CD4-positive, CD25-positive, alpha-beta regulatory T cell (primary cell): ENCODE data around the gene WWP2. TPM values are rescaled to one million over a fixed set of nuclear protein-coding genes. Genes with fewer than 3 reads are reported as not detected.

ENCODE experiments used
- ATAC-seq, 2 donors: fragments of 150-1000 bp; cut with Tn5 transposase; one replicate each; pipeline ENCODE4 v1.10.0; 2021; ENCODE audit warnings: low read depth in 2 of 2, moderate number of reproducible peaks in 2 of 2, moderate library complexity in 1 of 2
- DNase-seq, 3 donors: peaks; one replicate each; pipeline versions ENCODE4 v3.0.0 to v3.0.0-alpha.2; 2012 to 2022; ENCODE audit warnings: mixed read lengths in 1 of 3
- H3K27ac ChIP-seq: one replicate; pipeline ENCODE4 v1.7.0; 2013; ENCODE audit warnings: mild to moderate bottlenecking, low read length; ENCODE audit not compliant: insufficient read depth, poor library complexity, severe bottlenecking
- H3K27me3 ChIP-seq: one replicate; pipeline ENCODE4 v1.7.0; 2013; ENCODE audit warnings: low read length; ENCODE audit not compliant: control insufficient read depth, insufficient read depth
- H3K36me3 ChIP-seq: one replicate; pipeline ENCODE4 v1.7.0; 2013; ENCODE audit warnings: mild to moderate bottlenecking, low read length, moderate library complexity; ENCODE audit not compliant: control insufficient read depth, insufficient read depth
- H3K4me1 ChIP-seq: 2 replicates; pipeline ENCODE4 v1.7.0; 2013; ENCODE audit warnings: mild to moderate bottlenecking, low read length; ENCODE audit not compliant: insufficient read depth, control insufficient read depth, poor library complexity, severe bottlenecking
- H3K4me3 ChIP-seq: one replicate; pipeline ENCODE4 v1.7.0; 2013; ENCODE audit warnings: low read depth, mild to moderate bottlenecking, low read length, moderate library complexity
- H3K9me3 ChIP-seq, 2 experiments: 1 replicate in 1 of 2; 2 replicates in 1 of 2; pipeline ENCODE4 v1.7.0; 2013; ENCODE audit warnings: low read length in 2 of 2, mild to moderate bottlenecking in 1 of 2, moderate library complexity in 1 of 2; ENCODE audit not compliant: control insufficient read depth in 2 of 2
- H3K27ac Mint-ChIP-seq, 3 donors: one replicate each; pipeline ENCODE4 v1.8.0; 2020 to 2022; ENCODE audit warnings: mild to moderate bottlenecking in 3 of 3, mixed read lengths in 3 of 3, moderate library complexity in 2 of 3
- H3K27me3 Mint-ChIP-seq: one replicate; pipeline ENCODE4 v1.8.0; 2022; ENCODE audit warnings: mild to moderate bottlenecking, mixed read lengths
- H3K36me3 Mint-ChIP-seq: one replicate; pipeline ENCODE4 v1.8.0; 2020; ENCODE audit warnings: mixed read lengths
- H3K4me1 Mint-ChIP-seq, 4 donors: one replicate each; pipeline ENCODE4 v1.8.0; 2020 to 2022; ENCODE audit warnings: mixed read lengths in 4 of 4, mild to moderate bottlenecking in 1 of 4
- H3K4me3 Mint-ChIP-seq, 4 donors: one replicate each; pipeline ENCODE4 v1.8.0; 2020 to 2022; ENCODE audit warnings: mild to moderate bottlenecking in 4 of 4, mixed read lengths in 4 of 4, moderate library complexity in 3 of 4
- H3K9me3 Mint-ChIP-seq, 7 donors: one replicate each; pipeline ENCODE4 v1.8.0; 2020 to 2022; ENCODE audit warnings: mixed read lengths in 7 of 7, mild to moderate bottlenecking in 3 of 7, moderate library complexity in 2 of 7
- polyA plus RNA-seq, 4 donors: library from polyadenylated mRNA; unstranded; fragments of 300-500 nt; fragmentation: Illumina TruSeq; gene quantifications; one replicate each; pipeline ENCODE4 v1.2.3, GENCODE V29; 2021
- total RNA-seq: library from RNA; stranded (reverse); gene quantifications from one replicate; pipeline ENCODE4 v1.2.3, GENCODE V29; 2022

WWP2 gene
- total and polyA plus RNA-seq, 5 donors from 2014 or later: 36.3 to 93.0 (median 41.5) TPM

DNA sequence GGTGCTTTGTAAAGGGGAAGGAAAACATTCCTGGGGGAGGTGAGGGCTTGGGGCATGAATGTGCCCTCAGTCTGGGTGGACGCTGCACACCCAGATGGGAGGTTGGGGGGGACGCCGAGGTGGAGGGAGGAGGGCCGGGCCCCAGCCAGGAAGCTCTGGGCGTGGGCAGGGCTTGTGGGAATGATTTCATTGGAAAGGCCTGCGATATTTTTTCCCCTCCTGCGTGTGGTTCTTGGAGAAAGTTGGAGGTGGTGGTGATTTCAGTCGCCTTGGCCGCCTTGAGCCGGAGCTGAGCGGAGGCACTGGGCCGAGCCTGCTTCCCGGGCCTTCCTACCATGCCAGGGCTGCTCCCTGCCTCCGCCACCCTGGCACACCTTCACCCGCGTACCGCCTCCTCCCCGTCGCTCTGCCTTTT, 162.7 kb downstream of the WWP2 start:
- DNase-seq (no peak), ATAC-seq (no peak)
- H3K36me3 Mint-ChIP-seq: peaks cover 27% of the 10 kb centered on the region
- Histone ChIP-seq H3K4me1 (no peaks in the 10 kb centered on the region), H3K36me3 (peaks cover 43% of the 10 kb centered on the region), H3K27me3 (no peaks in the 10 kb centered on the region), H3K9me3 (no peaks in the 10 kb centered on the region), H3K4me3 (no peak overlapping the region), H3K27ac (no peak overlapping the region)
- no peak overlapping the region for H3K4me3 Mint-ChIP-seq
- H3K27ac Mint-ChIP-seq: no peak overlapping the region
- H3K27me3 Mint-ChIP-seq: no peaks in the 10 kb centered on the region
- no peaks in the 10 kb centered on the region for H3K9me3 Mint-ChIP-seq
- H3K4me1 Mint-ChIP-seq: peaks cover 0 to under 1% (median 0%) of the 10 kb centered on the region in 4 donors

DNA sequence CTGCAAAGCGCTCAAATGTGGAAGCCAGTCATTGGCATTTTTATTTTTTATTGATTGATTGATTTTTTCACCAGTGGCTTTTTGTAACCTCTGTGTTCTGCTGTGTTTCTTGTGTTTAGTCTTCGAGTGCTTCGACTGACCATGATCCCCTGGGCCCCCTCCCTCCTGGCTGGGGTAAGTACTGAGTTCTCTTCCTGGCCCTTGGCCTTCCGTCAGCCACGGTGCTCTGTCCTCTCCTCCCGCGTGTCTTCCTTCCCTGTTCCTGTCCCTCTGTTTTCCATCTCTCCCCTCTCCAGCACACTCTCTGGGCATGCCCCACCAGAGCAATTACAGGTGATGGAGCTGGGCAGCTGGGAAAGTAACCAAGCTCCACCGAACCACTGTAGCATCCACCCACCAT, 163.2 kb downstream of the WWP2 start:
- H3K27me3 Mint-ChIP-seq: no peaks in the 10 kb centered on the region
- no peaks in the 10 kb centered on the region for H3K9me3 Mint-ChIP-seq
- ATAC-seq (no peak), DNase-seq (no peak)
- no peak overlapping the region for H3K4me3 Mint-ChIP-seq
- H3K36me3 Mint-ChIP-seq: peaks cover 33% of the 10 kb centered on the region
- no peaks in the 10 kb centered on the region for H3K27me3 ChIP-seq
- no peaks in the 10 kb centered on the region for H3K9me3 ChIP-seq
- no peaks in the 10 kb centered on the region for H3K4me1 ChIP-seq
- no peak overlapping the region for H3K4me3 ChIP-seq
- no peak overlapping the region for H3K27ac ChIP-seq
- peaks cover 0 to 5% (median 0%) of the 10 kb centered on the region in 4 donors for H3K4me1 Mint-ChIP-seq
- peak overlapping the region in 1 of 3 donors; percentile 8 for H3K27ac Mint-ChIP-seq
- peaks cover 38% of the 10 kb centered on the region for H3K36me3 ChIP-seq

DNA sequence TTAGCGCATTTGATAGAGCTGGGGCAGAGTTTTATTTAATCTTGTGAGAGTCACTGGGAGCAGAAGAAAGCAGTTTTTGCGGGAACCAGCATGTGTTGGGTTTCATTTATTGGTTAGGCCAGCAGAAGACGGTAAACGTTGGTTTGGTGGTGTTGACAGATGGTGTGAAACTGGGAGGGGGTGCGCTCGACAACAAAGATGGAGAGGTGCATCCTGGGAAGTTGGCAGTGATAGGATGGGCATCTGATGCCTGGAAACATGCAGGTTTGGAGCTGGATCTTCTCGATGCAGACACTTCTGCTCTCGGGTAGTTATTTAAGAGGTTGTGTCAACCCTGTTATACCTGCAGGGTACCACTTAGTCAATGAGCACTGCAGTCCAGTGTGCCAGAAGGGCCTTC, 164.1 kb downstream of the WWP2 start:
- Mint-ChIP-seq H3K9me3 (no peaks in the 10 kb centered on the region), H3K4me1 (peaks cover 0 to 5% (median 0%) of the 10 kb centered on the region in 4 donors), H3K27ac (peak overlapping the region in 2 of 3 donors; percentile 1 to 8), H3K4me3 (no peak overlapping the region), H3K27me3 (peaks cover 2% of the 10 kb centered on the region), H3K36me3 (peaks cover 30% of the 10 kb centered on the region)
- no peaks in the 10 kb centered on the region for H3K9me3 ChIP-seq
- ATAC-seq (no peak), DNase-seq (no peak)
- H3K27ac ChIP-seq: no peak overlapping the region
- no peaks in the 10 kb centered on the region for H3K27me3 ChIP-seq
- no peak overlapping the region for H3K4me3 ChIP-seq
- no peaks in the 10 kb centered on the region for H3K4me1 ChIP-seq
- H3K36me3 ChIP-seq: peaks cover 37% of the 10 kb centered on the region

DNA sequence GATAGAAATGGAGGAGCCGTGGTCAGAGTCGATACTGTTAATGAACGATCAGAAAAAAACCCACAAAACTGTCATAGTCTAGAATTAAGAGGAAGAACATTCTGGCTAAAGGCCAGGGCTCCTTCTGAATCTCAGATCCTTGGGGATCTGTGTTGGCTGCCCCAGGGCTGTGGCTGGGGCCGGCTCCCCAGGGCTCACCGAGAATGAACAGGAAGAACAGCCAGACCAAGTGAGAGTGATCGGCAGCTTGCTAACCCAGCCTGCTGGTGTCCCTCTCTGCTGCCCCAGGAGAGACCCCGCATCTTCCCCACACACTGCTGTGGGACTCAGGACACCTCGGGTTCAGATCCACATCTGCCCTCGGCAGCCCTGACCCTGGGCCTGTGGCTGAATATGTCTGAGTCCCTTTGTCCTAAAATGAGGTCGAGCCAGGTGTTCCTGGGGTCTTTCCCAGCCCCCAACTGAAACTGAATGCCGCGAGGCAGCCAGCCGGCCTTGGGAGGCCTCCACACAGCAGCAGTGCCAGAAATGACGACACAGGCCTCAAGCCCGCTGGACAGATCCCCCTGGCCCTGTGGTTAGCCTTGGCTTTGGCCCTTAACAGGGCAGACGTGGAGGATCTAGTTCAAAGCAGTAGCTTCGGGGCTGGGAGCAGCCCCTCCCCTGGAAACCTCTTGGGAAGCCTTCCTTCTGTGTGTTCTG, 165.1 kb downstream of the WWP2 start:
- Histone ChIP-seq H3K9me3 (no peaks in the 10 kb centered on the region), H3K27ac (no peak overlapping the region), H3K36me3 (peaks cover 43% of the 10 kb centered on the region), H3K27me3 (no peaks in the 10 kb centered on the region), H3K4me3 (no peak overlapping the region), H3K4me1 (no peaks in the 10 kb centered on the region)
- no peak for DNase-seq
- Mint-ChIP-seq H3K4me1 (peaks cover 0 to 5% (median 0%) of the 10 kb centered on the region in 4 donors), H3K9me3 (no peaks in the 10 kb centered on the region), H3K4me3 (no peak overlapping the region), H3K27ac (peak overlapping the region in 1 of 3 donors; percentile 32), H3K36me3 (peaks cover 29% of the 10 kb centered on the region), H3K27me3 (peaks cover 4% of the 10 kb centered on the region)
- peak in 1 of 2 donors; percentile 24 for ATAC-seq

DNA sequence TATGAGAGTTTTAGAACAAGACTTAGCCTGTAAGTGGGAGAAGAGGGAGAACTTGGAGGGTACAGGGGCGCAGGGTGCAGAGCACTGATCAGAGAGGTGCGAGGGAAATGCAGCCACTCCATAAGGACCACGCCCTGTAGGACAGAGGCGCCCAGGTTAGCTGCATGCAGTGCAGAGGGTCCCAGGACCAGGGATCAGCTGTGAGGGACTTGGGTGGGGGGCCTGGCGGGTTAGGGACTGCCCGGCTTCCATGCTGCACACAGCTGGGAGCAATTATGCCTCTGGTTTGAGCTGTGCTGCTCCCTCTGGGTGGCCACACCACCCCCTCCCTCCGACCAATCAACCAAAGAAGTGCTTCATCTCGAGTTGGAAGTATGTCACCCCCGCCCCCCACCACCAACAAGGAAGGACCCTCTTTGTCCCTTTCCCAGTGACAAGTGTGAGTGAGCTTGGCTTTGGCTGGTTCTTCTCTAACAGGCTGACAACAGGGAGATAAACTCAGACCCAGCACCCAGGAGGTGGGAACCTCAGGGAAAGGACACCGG, 166.8 kb downstream of the WWP2 start:
- Histone ChIP-seq H3K9me3 (no peaks in the 10 kb centered on the region), H3K4me3 (no peak overlapping the region), H3K4me1 (no peaks in the 10 kb centered on the region), H3K27ac (no peak overlapping the region), H3K36me3 (peaks cover 54% of the 10 kb centered on the region), H3K27me3 (no peaks in the 10 kb centered on the region)
- no peak for ATAC-seq
- no peak for DNase-seq
- peaks cover 0 to 5% (median 0%) of the 10 kb centered on the region in 4 donors for H3K4me1 Mint-ChIP-seq
- H3K27ac Mint-ChIP-seq: no peak overlapping the region
- H3K27me3 Mint-ChIP-seq: peaks cover 4% of the 10 kb centered on the region
- H3K36me3 Mint-ChIP-seq: peaks cover 41% of the 10 kb centered on the region
- no peaks in the 10 kb centered on the region for H3K9me3 Mint-ChIP-seq
- H3K4me3 Mint-ChIP-seq: peak overlapping the region in 1 of 4 donors; percentile 69

DNA sequence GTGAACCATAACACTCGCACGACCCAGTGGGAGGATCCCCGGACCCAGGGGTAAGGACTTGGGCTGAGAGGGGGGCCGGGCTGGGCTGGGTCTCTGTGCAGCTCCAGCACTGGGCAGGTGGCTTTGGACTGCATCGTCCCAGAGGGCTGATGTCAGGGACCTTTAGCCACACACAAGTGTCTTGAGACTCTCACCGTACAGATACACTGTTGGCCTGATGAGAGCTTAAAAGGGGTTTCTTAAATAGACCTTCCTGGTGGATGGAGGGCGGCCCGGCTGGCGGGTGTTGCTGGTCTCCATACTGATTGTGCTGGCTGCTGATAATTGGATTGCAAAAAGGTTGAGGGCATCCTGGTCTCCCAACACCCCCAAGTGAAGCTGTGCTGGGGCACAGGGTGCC, 167.3 kb downstream of the WWP2 start:
- H3K27ac ChIP-seq: no peak overlapping the region
- Mint-ChIP-seq H3K4me1 (peaks cover 0 to 5% (median 0%) of the 10 kb centered on the region in 4 donors), H3K4me3 (no peak overlapping the region), H3K36me3 (peaks cover 44% of the 10 kb centered on the region), H3K27ac (no peak overlapping the region), H3K9me3 (no peaks in the 10 kb centered on the region), H3K27me3 (peaks cover 4% of the 10 kb centered on the region)
- no peaks in the 10 kb centered on the region for H3K9me3 ChIP-seq
- H3K4me1 ChIP-seq: no peaks in the 10 kb centered on the region
- no peak overlapping the region for H3K4me3 ChIP-seq
- ATAC-seq (no peak), DNase-seq (no peak)
- H3K36me3 ChIP-seq: peaks cover 59% of the 10 kb centered on the region
- H3K27me3 ChIP-seq: no peaks in the 10 kb centered on the region

DNA sequence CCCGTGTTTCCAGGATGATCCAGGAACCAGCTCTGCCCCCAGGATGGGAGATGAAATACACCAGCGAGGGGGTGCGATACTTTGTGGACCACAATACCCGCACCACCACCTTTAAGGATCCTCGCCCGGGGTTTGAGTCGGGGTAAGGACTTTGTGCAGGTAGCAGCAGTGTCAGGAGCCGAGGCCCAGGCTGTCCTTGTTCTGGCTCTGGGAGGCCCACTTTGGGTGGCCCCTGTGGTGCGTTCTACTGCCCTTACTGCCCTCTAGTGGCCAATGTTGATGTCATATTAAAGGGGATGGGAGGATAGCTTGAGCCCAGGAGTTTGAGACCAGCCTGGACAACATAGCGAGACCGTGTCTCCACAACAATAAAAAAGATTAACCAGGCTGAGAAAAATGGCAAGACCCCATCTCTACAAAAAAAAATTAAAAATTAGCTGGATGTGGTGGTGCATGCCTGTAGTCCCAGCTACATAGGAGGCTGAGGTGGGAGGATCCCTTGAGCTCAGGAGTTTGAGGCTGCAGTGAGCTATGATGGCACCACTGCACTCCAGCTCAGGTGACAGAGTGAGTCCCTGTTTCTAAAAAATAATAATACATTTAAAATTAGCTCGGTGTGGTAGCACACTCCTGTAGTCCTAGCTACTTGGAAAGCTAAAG, 168.1 kb downstream of the WWP2 start:
- no peak overlapping the region for H3K27ac Mint-ChIP-seq
- DNase-seq (peak in 2 of 3 donors; percentile 44 to 60), ATAC-seq (peak; percentile 66 to 70)
- no peak overlapping the region for H3K27ac ChIP-seq
- no peaks in the 10 kb centered on the region for H3K9me3 Mint-ChIP-seq
- H3K36me3 Mint-ChIP-seq: peaks cover 44% of the 10 kb centered on the region
- H3K4me1 ChIP-seq: no peaks in the 10 kb centered on the region
- no peaks in the 10 kb centered on the region for H3K27me3 ChIP-seq
- H3K4me3 Mint-ChIP-seq: no peak overlapping the region
- peaks cover 0 to 5% (median 0%) of the 10 kb centered on the region in 4 donors for H3K4me1 Mint-ChIP-seq
- H3K36me3 ChIP-seq: peaks cover 67% of the 10 kb centered on the region
- no peak overlapping the region for H3K4me3 ChIP-seq
- peaks cover 4% of the 10 kb centered on the region for H3K27me3 Mint-ChIP-seq
- H3K9me3 ChIP-seq: no peaks in the 10 kb centered on the region
